HL-60/S4 treated with retinoic acid at 250 ng/mL for 4 days and 3 days (cell line): Measurements from ENCODE around the gene ZNF699.
"Not testable (repeated sequence)": the region's sequence is repeated elsewhere in the genome, so short reads cannot be mapped to it uniquely, and the experiment has no call there.

Experiments used
- in situ Hi-C: fragments of 300-500 bp; cut with MboI; formaldehyde crosslinking; loops from 2 replicates; pipeline ENCODE4 v1.7.0; 2022; ENCODE audit warnings: low sequenced_read_pairs

Gene ZNF699

GRCh38 chr19:9309139-9309973 is at the start of gene ZNF699:
Gene ZNF699, minus strand, starts transcription at chr19:9309838. Its CDS starts 4,719 bp downstream, at chr19:9305119.
- in situ Hi-C loops = no loop called here

DNA sequence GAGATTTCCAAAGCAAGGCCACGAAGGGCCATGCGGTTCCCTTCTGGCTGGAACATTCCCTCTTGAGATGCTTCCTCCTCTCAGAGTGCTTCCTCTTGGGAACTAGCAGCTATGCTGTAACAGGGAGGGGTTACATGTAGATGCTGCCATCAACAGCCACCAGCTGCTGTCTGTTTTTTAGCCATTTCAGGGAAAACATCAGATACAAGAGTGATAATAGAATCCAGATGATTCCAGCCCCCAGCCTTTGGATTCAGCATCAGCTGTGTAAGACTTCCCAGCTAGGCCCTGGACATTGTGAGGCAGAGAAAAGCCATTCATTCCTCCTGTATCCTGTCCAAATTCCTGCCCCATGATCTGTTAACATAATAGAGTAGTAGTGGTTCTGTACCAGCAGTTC is 45.0 kb upstream of the ZNF699 start:
- in situ Hi-C loops = no loop called here

DNA sequence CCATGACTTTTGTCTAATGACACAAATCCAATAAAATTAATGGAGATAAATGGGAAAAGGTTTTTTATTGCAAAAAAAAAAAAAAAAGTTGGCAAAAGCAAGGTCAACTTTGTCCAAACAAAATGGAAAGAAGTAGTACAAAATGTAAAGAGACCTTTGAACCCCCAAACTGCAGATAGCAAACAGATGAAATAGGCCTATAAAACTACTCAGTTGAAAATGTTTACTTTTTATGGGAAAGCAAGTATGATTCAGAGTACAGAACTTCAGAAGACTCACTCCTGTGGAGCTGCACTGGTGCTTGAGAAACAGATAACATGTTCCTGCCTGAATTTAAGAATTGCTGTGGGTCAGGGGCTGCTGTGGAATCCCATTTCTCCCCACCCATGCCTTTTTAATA is 43.4 kb upstream of the ZNF699 start:
- in situ Hi-C loops = no loop called here

- in situ Hi-C loops = no loop called here
Measured at GRCh38 chr19:9352505-9352904, 42.9 kb upstream of the ZNF699 start.

DNA sequence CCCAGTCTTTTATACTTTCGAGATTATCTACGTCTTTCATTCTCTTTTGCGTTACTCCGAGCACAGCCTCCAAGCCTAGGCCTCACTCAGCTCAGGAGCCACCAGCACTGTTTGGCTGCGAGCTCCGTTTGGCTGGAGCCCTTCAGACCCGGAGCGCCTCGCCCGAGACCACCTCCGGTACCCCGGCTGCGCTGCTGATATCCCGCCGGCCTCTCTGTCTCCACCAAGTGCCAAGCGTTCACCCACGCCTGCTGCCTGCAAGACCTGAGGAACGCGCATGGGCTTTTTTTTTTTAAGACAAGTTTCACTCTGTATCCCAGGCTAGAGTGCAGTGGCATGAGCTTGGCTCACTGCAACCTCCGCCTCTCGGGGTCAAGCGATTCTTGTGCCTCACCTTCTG is 39.0 kb upstream of the ZNF699 start:
- in situ Hi-C loops = no loop called here

DNA sequence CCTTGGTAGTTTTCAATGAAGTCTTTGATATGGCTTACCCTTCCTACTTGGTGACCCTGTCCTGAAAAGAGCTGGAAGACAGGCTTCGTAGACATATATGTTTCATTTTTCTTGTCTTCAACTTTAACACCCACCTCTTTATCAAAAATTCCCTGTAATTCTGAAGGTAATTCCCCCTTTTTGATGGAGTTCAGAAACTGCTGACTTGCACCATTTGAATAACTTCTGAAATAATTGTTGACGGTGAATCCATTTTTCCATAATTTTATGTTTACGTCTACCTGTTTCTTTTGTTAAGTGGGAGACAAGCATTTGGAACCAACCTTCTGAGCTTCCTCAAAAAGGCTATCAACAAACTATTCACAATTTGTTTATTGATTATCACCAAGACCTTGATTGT is 38.6 kb upstream of the ZNF699 start:
- in situ Hi-C loops = no loop called here

- in situ Hi-C loops = no loop called here
Measured at GRCh38 chr19:9345005-9345404, 35.4 kb upstream of the ZNF699 start.

- in situ Hi-C loops = no loop called here
Measured at GRCh38 chr19:9342610-9343304, 33.1 kb upstream of the ZNF699 start.

- in situ Hi-C loops = no loop called here
Measured at GRCh38 chr19:9329999-9330398, 20.4 kb upstream of the ZNF699 start.

DNA sequence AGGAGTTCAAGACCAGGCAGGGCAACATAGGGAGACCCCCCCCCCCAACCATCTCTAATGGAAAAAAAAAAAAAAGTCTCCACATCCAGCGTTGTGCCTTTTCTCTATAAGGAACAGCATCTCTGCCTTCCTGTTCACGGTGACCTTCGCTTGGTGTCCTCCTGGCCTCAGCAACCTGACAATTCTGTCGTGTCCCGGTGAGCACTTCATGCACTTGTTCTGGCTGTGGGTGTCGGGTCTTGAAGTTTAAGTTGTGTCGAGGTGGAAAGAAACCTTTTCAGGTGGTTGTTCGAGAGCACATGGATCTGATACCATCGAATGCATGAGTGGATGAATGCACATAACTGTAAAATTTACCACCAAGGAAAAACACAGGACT is 14.9 kb upstream of the ZNF699 start:
- in situ Hi-C loops = no loop called here

DNA sequence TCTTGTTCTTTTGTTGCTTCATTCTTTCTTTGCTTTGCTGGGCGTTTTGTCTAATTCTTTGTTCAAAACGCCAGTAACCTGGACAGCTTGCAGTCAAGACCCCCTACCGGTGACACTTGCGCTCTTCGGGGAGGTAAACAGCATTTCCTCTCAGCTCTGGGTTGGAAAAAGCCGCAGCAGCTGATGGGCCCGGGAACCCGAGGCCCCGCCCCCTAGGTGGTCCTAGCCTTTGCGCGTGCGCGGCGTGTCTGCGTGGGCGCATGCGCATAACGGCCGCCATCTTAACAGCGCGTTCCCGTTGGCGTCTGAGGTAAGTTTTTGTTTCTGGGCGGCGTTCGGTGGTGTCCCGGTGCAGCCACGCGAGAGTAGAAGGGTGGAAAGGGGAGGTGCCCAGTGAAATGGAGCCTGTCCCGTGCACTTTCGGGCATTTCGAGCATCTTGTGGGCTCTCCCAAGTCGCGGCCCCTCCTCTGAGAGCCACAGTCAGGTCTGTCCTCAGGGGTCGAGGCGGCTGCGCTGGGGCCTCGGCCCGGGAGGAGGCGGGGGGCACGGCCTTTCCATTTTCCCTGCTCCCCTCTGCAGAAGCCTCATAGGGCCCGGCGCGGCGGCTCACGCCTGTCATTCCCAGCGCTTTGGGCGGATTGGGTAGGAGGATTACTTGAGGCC is 14.4 kb upstream of the ZNF699 start, which contains the start of gene ZNF559:
Gene ZNF559, plus strand, starts transcription at position 261 of the 665 bp plus-strand sequence. CDS start 14,371 bp downstream, outside the sequence.
- in situ Hi-C loops = no loop called here

- in situ Hi-C loops = no loop called here
Measured at GRCh38 chr19:9323557-9323918, 13.9 kb upstream of the ZNF699 start.

- in situ Hi-C loops = not testable (repeated sequence)
Measured at GRCh38 chr19:9322201-9322600, 12.6 kb upstream of the ZNF699 start.

- in situ Hi-C loops = not testable (repeated sequence)
Measured at GRCh38 chr19:9321756-9322155, 12.1 kb upstream of the ZNF699 start.

GRCh38 chr19:9321338-9321737 is 11.7 kb upstream of the ZNF699 start:
- in situ Hi-C loops = no loop called here

- in situ Hi-C loops = no loop called here
Measured at GRCh38 chr19:9313756-9314155, 4.1 kb upstream of the ZNF699 start.

DNA sequence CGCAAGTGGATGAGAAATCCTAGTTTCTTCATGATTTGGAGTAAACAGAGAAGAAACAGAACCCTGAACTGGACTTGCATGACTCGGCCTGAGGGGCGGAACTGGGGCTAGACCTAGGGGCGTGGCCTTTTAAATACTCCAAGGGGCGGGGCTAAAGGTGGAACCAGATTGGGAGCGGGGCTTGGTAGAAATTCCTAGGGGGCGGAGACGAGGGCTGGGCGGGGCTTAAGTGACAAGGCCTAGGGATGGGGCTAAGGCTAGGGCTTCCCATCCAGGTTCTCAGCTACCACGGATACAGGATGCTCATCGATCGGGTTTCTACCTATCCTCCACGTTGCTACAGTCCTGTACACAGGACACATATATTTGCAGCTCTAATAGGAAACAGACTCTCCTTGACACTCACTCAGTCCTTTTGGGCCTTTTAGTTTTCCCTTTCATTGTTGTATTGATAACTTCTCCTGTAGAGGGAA is 372 bp upstream of the ZNF699 start:
- in situ Hi-C loops = no loop called here

- in situ Hi-C loops = no loop called here
Measured at GRCh38 chr19:9308091-9308770, 1.4 kb downstream of the ZNF699 start.

- in situ Hi-C loops = no loop called here
Measured at GRCh38 chr19:9306443-9306842, 3.2 kb downstream of the ZNF699 start.

DNA sequence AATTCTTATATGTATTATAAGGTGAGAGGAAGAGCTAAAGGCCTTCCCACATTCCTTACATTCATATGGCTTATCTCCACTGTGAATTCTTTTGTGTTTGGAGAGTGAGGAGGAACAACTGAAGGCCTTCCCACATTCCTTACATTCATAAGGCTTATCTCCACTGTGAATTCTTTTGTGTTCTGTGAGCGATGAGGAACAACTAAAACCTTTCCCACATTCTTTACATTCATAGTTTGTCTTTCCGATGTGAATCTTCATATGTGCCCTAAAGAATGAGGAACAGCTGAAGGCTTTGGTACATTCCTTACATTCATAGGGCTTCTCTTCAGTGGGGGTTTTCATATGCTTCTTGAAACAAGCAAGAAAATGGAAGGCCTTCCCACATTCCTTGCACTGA is 13.3 kb downstream of the ZNF699 start:
- in situ Hi-C loops = no loop called here

- in situ Hi-C loops = no loop called here
Measured at GRCh38 chr19:9295411-9295849, 14.2 kb downstream of the ZNF699 start.
